CD8-positive, alpha-beta memory T cell (primary cell): ENCODE measurements around the gene C5AR1. TPM values are rescaled to one million over a fixed set of nuclear protein-coding genes. Genes with fewer than 3 reads are reported as not detected.

Experiments used
- CTCF ChIA-PET: fragments of 350-600 bp; sonication (Branson Sonifier 250); formaldehyde crosslinking; loops from one replicate; lab custom pipeline; 2021; ENCODE audit warnings: antibody characterized with exemption; lab: Charles Lee
- POLR2A ChIA-PET: fragments of 350-600 bp; sonication (Branson Sonifier 250); formaldehyde crosslinking; loops from one replicate; lab custom pipeline; 2021; ENCODE audit warnings: antibody characterized with exemption; lab: Charles Lee
- DNase-seq, 5 donors: peaks; one replicate each; pipeline versions ENCODE4 v3.0.0 to v3.0.0-alpha.2; 2020 to 2022; ENCODE audit warnings: mixed read lengths in 1 of 5
- H3K27ac ChIP-seq: one replicate; pipeline ENCODE4 v1.7.0; 2013; ENCODE audit warnings: low read depth, mild to moderate bottlenecking, low read length, moderate library complexity
- H3K27me3 ChIP-seq: 2 replicates; pipeline ENCODE4 v1.7.0; 2013; ENCODE audit warnings: low read length, mild to moderate bottlenecking; ENCODE audit not compliant: insufficient read depth, poor library complexity, severe bottlenecking
- H3K36me3 ChIP-seq: 2 replicates; pipeline ENCODE4 v1.7.0; 2013; ENCODE audit warnings: mild to moderate bottlenecking, low read length, moderate library complexity; ENCODE audit not compliant: insufficient read depth
- H3K4me1 ChIP-seq: 2 replicates; pipeline ENCODE4 v1.7.0; 2013; ENCODE audit warnings: mild to moderate bottlenecking, low read length, moderate library complexity; ENCODE audit not compliant: insufficient read depth
- H3K4me3 ChIP-seq: 2 replicates; pipeline ENCODE4 v1.7.0; 2013; ENCODE audit warnings: mild to moderate bottlenecking, low read length
- H3K9me3 ChIP-seq: 2 replicates; pipeline ENCODE4 v1.7.0; 2013; ENCODE audit warnings: mild to moderate bottlenecking, low read length
- H3K27ac Mint-ChIP-seq, 8 donors: one replicate each; pipeline ENCODE4 v1.8.0; 2020 to 2021; ENCODE audit warnings: mixed read lengths in 8 of 8, mild to moderate bottlenecking in 6 of 8, inconsistent platforms in 3 of 8, moderate library complexity in 3 of 8
- H3K27me3 Mint-ChIP-seq, 2 donors: one replicate each; pipeline ENCODE4 v1.8.0; 2020 to 2021; ENCODE audit warnings: mixed read lengths in 2 of 2, mild to moderate bottlenecking in 1 of 2, moderate library complexity in 1 of 2
- H3K36me3 Mint-ChIP-seq, 3 donors: one replicate each; pipeline ENCODE4 v1.8.0; 2020 to 2021; ENCODE audit warnings: mixed read lengths in 3 of 3, inconsistent platforms in 1 of 3, mild to moderate bottlenecking in 1 of 3
- H3K4me1 Mint-ChIP-seq, 3 donors: one replicate each; pipeline ENCODE4 v1.8.0; 2020 to 2021; ENCODE audit warnings: mixed read lengths in 3 of 3, inconsistent platforms in 1 of 3, mild to moderate bottlenecking in 1 of 3
- H3K4me3 Mint-ChIP-seq, 7 donors: one replicate each; pipeline ENCODE4 v1.8.0; 2020 to 2021; ENCODE audit warnings: mixed read lengths in 7 of 7, mild to moderate bottlenecking in 6 of 7, moderate library complexity in 4 of 7, inconsistent platforms in 2 of 7
- H3K9me3 Mint-ChIP-seq, 5 donors: one replicate each; pipeline ENCODE4 v1.8.0; 2020 to 2022; ENCODE audit warnings: mixed read lengths in 5 of 5, mild to moderate bottlenecking in 3 of 5, moderate library complexity in 2 of 5, inconsistent platforms in 1 of 5
- polyA plus RNA-seq: library from polyadenylated mRNA; unstranded; fragments of 300-500 nt; fragmentation: Illumina TruSeq; gene quantifications from one replicate; pipeline ENCODE4 v1.2.3, GENCODE V29; 2021
- total RNA-seq, 2 experiments: library from RNA; stranded (reverse); gene quantifications; one replicate each; pipeline ENCODE4 v1.2.3, GENCODE V29; 2021

Gene C5AR1
- total and polyA plus RNA-seq, 3 experiments from 2014 or later: 1.3 to 1.8 TPM; not detected in 1

- Mint-ChIP-seq H3K36me3 (peaks cover 0 to 38% (median 11%) of the 10 kb centered on the region in 3 donors), H3K9me3 (no peaks in the 10 kb centered on the region), H3K27ac (peak overlapping the region in 4 of 8 donors; percentile 2 to 90 (median 74)), H3K27me3 (peaks cover 0 to 5% of the 10 kb centered on the region in 2 donors), H3K4me1 (peaks cover 36 to 58% (median 36%) of the 10 kb centered on the region in 3 donors), H3K4me3 (peak overlapping the region; percentile 28 to 81 (median 79))
- no peaks in the 10 kb centered on the region for H3K27me3 ChIP-seq
- H3K27ac ChIP-seq: no peak overlapping the region
- H3K36me3 ChIP-seq: peaks cover 26% of the 10 kb centered on the region
- H3K4me3 ChIP-seq: no peak overlapping the region
- no peak for DNase-seq
- POLR2A ChIA-PET: no interaction called here
- CTCF ChIA-PET: interaction anchor here (2.1 kb wide), 1 partner anchor 75 kb away, joined by 16 read pairs; the partner anchor contains the start of gene INAFM1
- peaks cover 22% of the 10 kb centered on the region for H3K4me1 ChIP-seq
- H3K9me3 ChIP-seq: no peaks in the 10 kb centered on the region
These were observed 41.0 kb downstream of the C5AR1 start for GRCh38 chr19:47350630-47351029.

GRCh38 chr19:47351548-47351947 lies 41.9 kb downstream of the C5AR1 start:
- Mint-ChIP-seq H3K27me3 (peaks cover 0 to 5% of the 10 kb centered on the region in 2 donors), H3K4me1 (peaks cover 36 to 63% (median 36%) of the 10 kb centered on the region in 3 donors), H3K4me3 (peak overlapping the region in 5 of 7 donors; percentile 17 to 80 (median 57)), H3K9me3 (no peaks in the 10 kb centered on the region), H3K27ac (peak overlapping the region in 3 of 8 donors; percentile 17 to 83 (median 29)), H3K36me3 (peaks cover 0 to 47% (median 17%) of the 10 kb centered on the region in 3 donors)
- Histone ChIP-seq H3K9me3 (no peaks in the 10 kb centered on the region), H3K4me3 (no peak overlapping the region), H3K27me3 (no peaks in the 10 kb centered on the region), H3K4me1 (peaks cover 22% of the 10 kb centered on the region), H3K36me3 (peaks cover 35% of the 10 kb centered on the region), H3K27ac (no peak overlapping the region)
- ChIA-PET CTCF (no interaction called here), POLR2A (interaction anchor here (0.6 kb wide), 1 partner anchor 660 kb away, joined by 3 read pairs; no protein-coding TSS in a partner anchor)
- no peak for DNase-seq

GRCh38 chr19:47352095-47352494 lies 42.4 kb downstream of the C5AR1 start:
- H3K4me3 ChIP-seq: no peak overlapping the region
- H3K4me1 ChIP-seq: peaks cover 22% of the 10 kb centered on the region
- Mint-ChIP-seq H3K4me3 (peak overlapping the region in 4 of 7 donors; percentile 6 to 15 (median 13)), H3K27me3 (peaks cover 0 to 5% of the 10 kb centered on the region in 2 donors), H3K36me3 (peaks cover 0 to 53% (median 17%) of the 10 kb centered on the region in 3 donors), H3K4me1 (peaks cover 36 to 65% (median 36%) of the 10 kb centered on the region in 3 donors), H3K9me3 (no peaks in the 10 kb centered on the region), H3K27ac (peak overlapping the region in 7 of 8 donors; percentile 28 to 83 (median 54))
- CTCF ChIA-PET: no interaction called here
- no peak overlapping the region for H3K27ac ChIP-seq
- no peaks in the 10 kb centered on the region for H3K9me3 ChIP-seq
- H3K36me3 ChIP-seq: peaks cover 40% of the 10 kb centered on the region
- POLR2A ChIA-PET: no interaction called here
- H3K27me3 ChIP-seq: no peaks in the 10 kb centered on the region
- no peak for DNase-seq

GRCh38 chr19:47353307-47353712 lies 43.6 kb downstream of the C5AR1 start:
- CTCF ChIA-PET: interaction anchor here (0.6 kb wide), 1 partner anchor 69 kb away, joined by 3 read pairs; no protein-coding TSS in a partner anchor

GRCh38 chr19:47356900-47357299 lies 47.2 kb downstream of the C5AR1 start:
- H3K9me3 ChIP-seq: no peaks in the 10 kb centered on the region
- no peak overlapping the region for H3K4me3 Mint-ChIP-seq
- H3K27ac ChIP-seq: no peak overlapping the region
- peaks cover 10 to 36% (median 10%) of the 10 kb centered on the region in 3 donors for H3K4me1 Mint-ChIP-seq
- ChIA-PET CTCF (interaction anchor here (1.2 kb wide), 1 partner anchor 8 kb away, joined by 7 read pairs; the partner anchor contains the start of gene DHX34), POLR2A (no interaction called here)
- H3K4me3 ChIP-seq: no peak overlapping the region
- H3K27me3 Mint-ChIP-seq: peaks cover 0 to 1% of the 10 kb centered on the region in 2 donors
- peaks cover 69% of the 10 kb centered on the region for H3K36me3 ChIP-seq
- H3K9me3 Mint-ChIP-seq: no peaks in the 10 kb centered on the region
- no peak overlapping the region for H3K27ac Mint-ChIP-seq
- no peak for DNase-seq
- no peaks in the 10 kb centered on the region for H3K4me1 ChIP-seq
- H3K27me3 ChIP-seq: no peaks in the 10 kb centered on the region
- peaks cover 10 to 93% (median 27%) of the 10 kb centered on the region in 3 donors for H3K36me3 Mint-ChIP-seq

More at GRCh38 chr19:47353307-47353712, 43.6 kb downstream of the C5AR1 start:
- H3K4me3 ChIP-seq: no peak overlapping the region
- Mint-ChIP-seq H3K27me3 (peaks cover 0 to 5% of the 10 kb centered on the region in 2 donors), H3K4me3 (no peak overlapping the region), H3K27ac (no peak overlapping the region), H3K9me3 (no peaks in the 10 kb centered on the region), H3K4me1 (peaks cover 36 to 64% (median 36%) of the 10 kb centered on the region in 3 donors), H3K36me3 (peaks cover 0 to 65% (median 21%) of the 10 kb centered on the region in 3 donors)
- H3K27ac ChIP-seq: no peak overlapping the region
- peaks cover 52% of the 10 kb centered on the region for H3K36me3 ChIP-seq
- POLR2A ChIA-PET: no interaction called here
- no peak for DNase-seq
- peaks cover 20% of the 10 kb centered on the region for H3K4me1 ChIP-seq
- no peaks in the 10 kb centered on the region for H3K27me3 ChIP-seq
- no peaks in the 10 kb centered on the region for H3K9me3 ChIP-seq

GRCh38 chr19:47357788-47358680 lies 48.4 kb downstream of the C5AR1 start:
- no peaks in the 10 kb centered on the region for H3K4me1 ChIP-seq
- no peaks in the 10 kb centered on the region for H3K9me3 ChIP-seq
- Mint-ChIP-seq H3K4me1 (peaks cover 4 to 25% (median 5%) of the 10 kb centered on the region in 3 donors), H3K27me3 (no peaks in the 10 kb centered on the region), H3K9me3 (no peaks in the 10 kb centered on the region), H3K27ac (no peak overlapping the region), H3K36me3 (peaks cover 10 to 90% (median 24%) of the 10 kb centered on the region in 3 donors), H3K4me3 (no peak overlapping the region)
- H3K4me3 ChIP-seq: no peak overlapping the region
- H3K27me3 ChIP-seq: no peaks in the 10 kb centered on the region
- H3K36me3 ChIP-seq: peaks cover 64% of the 10 kb centered on the region
- CTCF ChIA-PET: interaction anchor here (1.2 to 1.5 kb wide), 3 partner anchors 9 to 84 kb away, joined by 3 to 7 read pairs (median 3); partner anchors contain the start of gene DHX34
- no peak overlapping the region for H3K27ac ChIP-seq
- POLR2A ChIA-PET: no interaction called here
- no peak for DNase-seq

GRCh38 chr19:47358936-47359335 lies 49.3 kb downstream of the C5AR1 start:
- no peak overlapping the region for H3K27ac ChIP-seq
- POLR2A ChIA-PET: no interaction called here
- no peak for DNase-seq
- no peaks in the 10 kb centered on the region for H3K9me3 ChIP-seq
- no peaks in the 10 kb centered on the region for H3K4me1 ChIP-seq
- Mint-ChIP-seq H3K4me1 (peaks cover 4 to 20% (median 5%) of the 10 kb centered on the region in 3 donors), H3K27ac (no peak overlapping the region), H3K36me3 (peaks cover 10 to 89% (median 22%) of the 10 kb centered on the region in 3 donors), H3K27me3 (no peaks in the 10 kb centered on the region), H3K4me3 (no peak overlapping the region), H3K9me3 (no peaks in the 10 kb centered on the region)
- H3K27me3 ChIP-seq: no peaks in the 10 kb centered on the region
- H3K4me3 ChIP-seq: no peak overlapping the region
- peaks cover 64% of the 10 kb centered on the region for H3K36me3 ChIP-seq
- CTCF ChIA-PET: interaction anchor here (1.5 kb wide), 1 partner anchor 33 kb away, joined by 3 read pairs; no protein-coding TSS in a partner anchor
